H1 (cell line): Measurements from ENCODE around the gene SLC28A2. TPM values are rescaled to one million over a fixed set of nuclear protein-coding genes. Genes with fewer than 3 reads are reported as not detected.

Experiments used
- CHD7 ChIP-seq: fragments of 300-600 bp; sonication (generic); IDR thresholded peaks from 2 replicates; pipeline ENCODE4 v1.7.1; 2012; ENCODE audit warnings: low read length, moderate library complexity, mild to moderate bottlenecking, inconsistent platforms; ENCODE audit not compliant: insufficient replicate concordance
- E2F6 ChIP-seq: IDR thresholded peaks from 2 replicates; pipeline ENCODE4 v1.6.1; 2012; ENCODE audit warnings: inconsistent platforms
- GABPA ChIP-seq: IDR thresholded peaks from 2 replicates; pipeline ENCODE4 v1.6.1; 2011; ENCODE audit warnings: mild to moderate bottlenecking, low read length, moderate library complexity, borderline replicate concordance; ENCODE audit not compliant: insufficient read depth
- KDM5A ChIP-seq: fragments of 200-600 bp; IDR thresholded peaks from 2 replicates; pipeline ENCODE4 v1.7.1; 2012; ENCODE audit warnings: mild to moderate bottlenecking, low read length, inconsistent platforms, mixed read lengths
- YY1 ChIP-seq: IDR thresholded peaks from 2 replicates; pipeline ENCODE4 v1.6.1; 2011; ENCODE audit warnings: low read depth, mild to moderate bottlenecking, low read length
- polyA plus RNA-seq, 7 experiments: library from polyadenylated mRNA; depleted of rRNA in 3 of 7; stranded (reverse) in 5 of 7; unstranded in 2 of 7; fragments of >200 nt in 5 of 7; fragments of 200-250 nt in 2 of 7; gene quantifications; 1 replicate in 5 of 7; 2 replicates in 1 of 7; 4 replicates in 1 of 7; pipeline versions ENCODE4 v1.2.1 to v1.2.3, GENCODE V29; 2011 to 2013; ENCODE audit warnings: missing spikeins in 2 of 7, mixed read lengths in 2 of 7
- total RNA-seq: library from RNA; stranded (reverse); fragmentation: NEBNext Ultra II Directional; extraction: Animal tissue kit (Norgen Biotek cat#: 25700); gene quantifications from 2 replicates; pipeline ENCODE4 v1.2.1, GENCODE V29; 2021

The SLC28A2 gene
- total and polyA plus RNA-seq, 2 of the 8 experiments (the other 6 are each of a cell fraction or from before 2014, with no cell fraction given), result 0.11 TPM; not detected in 1

- TF ChIP-seq CHD7 (no peak), E2F6 (no peak), GABPA (no peak), KDM5A (no peak), YY1 (no peak)
Measured at GRCh38 chr15:45262906-45263461, 10.9 kb downstream of the SLC28A2 start (continued).
